EH (cell line): ENCODE measurements around the gene AJM1.
A peak's percentile ranks its signal among the peaks of the same experiment; 100 is the strongest.
"Not testable (repeated sequence)": the region's sequence is repeated elsewhere in the genome, so short reads cannot be mapped to it uniquely, and the experiment has no call there.

Experiments
- DNase-seq: peaks from one replicate; pipeline ENCODE4 v3.0.0-alpha.2; 2015; ENCODE audit warnings: low read depth

Gene AJM1

DNA sequence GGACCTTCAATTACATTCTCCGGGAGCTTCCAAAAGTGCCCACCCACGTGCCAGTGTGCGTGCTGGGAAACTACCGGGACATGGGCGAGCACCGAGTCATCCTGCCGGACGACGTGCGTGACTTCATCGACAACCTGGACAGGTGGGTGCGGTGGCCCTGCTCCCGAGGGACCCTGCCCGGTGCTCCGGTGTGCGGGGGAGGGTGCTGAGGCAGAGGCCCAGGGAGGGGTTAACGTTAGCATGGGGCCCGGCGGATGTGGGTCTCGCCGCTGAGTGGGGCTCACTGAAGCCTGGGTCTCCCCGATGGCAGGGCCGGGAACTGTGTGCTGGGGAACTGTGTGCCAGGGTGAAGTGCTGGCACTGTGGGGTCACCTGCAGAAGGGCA is 10.6 kb upstream of the AJM1 start:
- DNase-seq = no peak

- DNase-seq = no peak
Measured at GRCh38 chr9:136832581-136832980, 9.7 kb upstream of the AJM1 start.

GRCh38 chr9:136833381-136834048 is 8.8 kb upstream of the AJM1 start:
- DNase-seq = not testable (repeated sequence)

- DNase-seq = no peak
Measured at GRCh38 chr9:136835162-136835931, 6.9 kb upstream of the AJM1 start.

GRCh38 chr9:136835932-136836904 is 6.1 kb upstream of the AJM1 start:
- no peak for DNase-seq

DNA sequence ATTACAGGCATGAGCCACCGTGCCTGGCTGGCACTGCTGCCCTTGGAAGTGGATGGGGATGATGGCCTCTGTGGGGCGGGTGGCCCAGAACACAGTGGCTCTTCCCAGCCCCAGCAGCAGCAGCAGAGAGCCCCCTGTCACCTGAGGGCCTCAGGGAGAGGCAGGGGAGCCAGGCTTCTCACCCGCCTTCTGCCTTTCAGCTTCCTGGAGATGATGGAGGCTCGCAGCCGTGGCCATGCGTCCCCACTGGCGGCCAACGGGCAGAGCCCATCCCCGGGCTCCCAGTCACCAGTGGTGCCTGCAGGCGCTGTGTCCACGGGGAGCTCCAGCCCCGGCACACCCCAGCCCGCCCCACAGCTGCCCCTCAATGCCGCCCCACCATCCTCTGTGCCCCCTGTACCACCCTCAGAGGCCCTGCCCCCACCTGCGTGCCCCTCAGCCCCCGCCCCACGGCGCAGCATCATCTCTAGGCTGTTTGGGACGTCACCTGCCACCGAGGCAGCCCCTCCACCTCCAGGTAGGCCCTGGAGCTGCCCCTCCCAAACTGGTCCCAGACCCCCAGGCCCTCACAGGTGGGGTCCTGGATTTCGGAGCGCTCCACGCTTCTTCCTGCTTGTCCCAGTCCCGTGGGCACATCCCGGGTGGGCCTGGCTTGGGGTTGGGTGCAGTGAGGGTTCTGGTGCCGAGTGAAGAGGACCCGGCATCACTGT is 5.0 kb upstream of the AJM1 start:
- DNase-seq = no peak

- not testable (repeated sequence) for DNase-seq
Measured at GRCh38 chr9:136837856-136838277, 4.4 kb upstream of the AJM1 start.

- no peak for DNase-seq
Measured at GRCh38 chr9:136838314-136839228, 3.7 kb upstream of the AJM1 start.

- no peak for DNase-seq
Measured at GRCh38 chr9:136839229-136840139, 2.8 kb upstream of the AJM1 start.

GRCh38 chr9:136840140-136840876 is 2.0 kb upstream of the AJM1 start:
- DNase-seq = no peak

- DNase-seq = peak; percentile 76
Measured at GRCh38 chr9:136840877-136841645, 1.2 kb upstream of the AJM1 start.

GRCh38 chr9:136841646-136842379 is 465 bp upstream of the AJM1 start:
- DNase-seq = not testable (repeated sequence)

DNA sequence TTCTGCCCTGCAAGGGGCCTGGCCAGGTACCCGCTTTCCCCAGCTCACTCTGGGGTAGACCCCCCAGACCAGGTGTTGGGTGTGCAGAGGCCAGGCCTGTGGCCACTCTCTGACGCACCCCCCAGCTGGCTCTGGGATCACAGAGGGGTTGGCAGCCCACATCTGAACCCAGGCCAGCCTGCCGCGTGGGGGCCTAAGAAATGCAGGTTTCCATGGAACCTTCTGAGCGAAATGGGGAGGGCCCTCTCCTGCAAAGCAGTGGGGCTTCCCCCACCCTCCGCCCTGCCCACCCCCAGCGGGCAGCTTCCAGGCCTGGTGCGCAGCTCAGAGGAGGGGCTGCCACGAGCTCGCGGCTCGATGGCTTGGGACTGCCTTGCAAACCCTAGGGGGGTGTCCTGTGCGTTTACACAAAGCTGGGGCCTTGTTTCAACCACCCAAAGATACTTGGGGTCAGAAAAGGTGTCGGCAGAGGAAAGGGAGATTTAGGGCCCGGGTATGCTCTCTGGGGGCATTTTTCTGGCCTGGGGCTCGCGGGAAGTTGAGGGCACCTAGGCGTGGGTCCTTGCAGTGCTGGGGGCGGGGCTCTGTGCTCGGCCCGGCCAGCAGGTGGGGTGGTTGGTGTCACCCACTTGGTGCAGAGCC is 1.0 kb downstream of the AJM1 start:
- not testable (repeated sequence) for DNase-seq

DNA sequence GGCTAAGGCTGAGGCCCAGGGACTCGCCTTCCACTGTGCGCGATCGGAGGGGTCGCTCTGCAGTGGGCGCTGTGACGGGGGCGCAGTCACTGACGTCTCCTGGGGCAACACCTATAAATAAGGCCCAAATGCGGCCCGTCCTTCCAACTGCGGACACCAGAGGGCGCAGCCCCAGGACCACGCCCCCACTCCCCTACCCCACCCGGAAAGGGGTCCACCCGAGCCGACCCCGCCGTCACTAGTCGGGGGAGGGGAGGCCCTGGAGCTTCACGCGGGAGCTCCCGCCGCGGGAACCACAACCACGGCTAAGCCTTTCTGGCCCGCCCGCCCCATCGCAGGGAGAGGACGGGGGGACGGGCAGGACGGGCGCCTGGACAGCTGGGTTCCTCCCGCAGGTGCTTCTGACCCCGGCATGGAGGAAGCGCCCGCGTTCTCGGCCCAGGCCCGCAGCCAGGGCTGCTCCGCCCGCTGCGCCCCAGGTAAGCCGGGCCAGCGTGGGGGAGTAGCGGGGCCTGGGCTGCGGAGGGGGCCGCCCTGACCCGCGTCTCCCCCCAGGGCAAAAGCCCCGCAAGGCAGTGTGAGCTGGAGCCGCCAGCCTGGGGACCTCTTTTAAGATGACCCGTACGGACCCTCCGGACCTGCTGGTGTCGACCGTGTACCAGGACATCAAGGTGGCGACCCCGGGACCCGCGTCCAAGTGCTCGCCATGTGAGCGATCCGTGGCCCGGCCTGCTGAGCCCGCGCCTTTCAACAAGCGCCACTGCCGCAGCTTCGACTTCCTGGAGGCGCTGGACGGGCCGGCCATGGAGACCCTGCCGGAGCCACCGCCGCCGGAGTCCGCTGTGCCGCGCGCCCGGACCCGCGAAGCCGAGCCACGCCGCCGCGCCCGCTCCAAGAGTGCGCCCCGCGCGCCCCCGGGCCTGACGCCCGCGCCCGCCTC is 1.8 kb downstream of the AJM1 start:
- peak; percentile 27 for DNase-seq

- no peak for DNase-seq
Measured at GRCh38 chr9:136844761-136845464, 2.6 kb downstream of the AJM1 start.
